ENCODE measurements around the gene SPINT3.

Gene SPINT3

DNA sequence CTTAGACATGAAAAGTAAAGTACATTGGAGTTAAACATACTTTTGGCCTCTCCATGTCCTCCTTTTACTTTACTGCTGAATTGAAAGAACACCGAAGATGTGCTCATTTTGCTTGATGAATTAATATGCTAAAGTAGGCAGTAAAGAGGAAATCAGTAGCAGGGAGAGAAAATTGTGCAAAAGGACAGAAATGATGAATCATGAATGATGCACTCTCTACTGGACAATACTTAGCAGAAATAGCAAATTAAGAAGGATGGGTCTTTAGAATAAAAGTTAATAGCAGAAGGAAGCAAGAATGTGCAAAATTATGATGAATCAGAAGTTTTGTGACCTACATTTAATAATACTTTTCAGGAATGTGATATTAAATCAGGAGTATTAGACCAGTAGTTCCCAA lies 8.4 kb upstream of the SPINT3 start:
- H3K36me3 ChIP-seq (replicated peaks; ENCODE audit: insufficient read depth, low read length): no peaks in the 10 kb centered on the region
- no peak overlapping the region for H3K4me2 ChIP-seq (ENCODE audit: low read depth, low read length)
- H3F3A ChIP-seq (ENCODE audit: insufficient read depth, low read length): no peaks in the 10 kb centered on the region
- H4K20me1 ChIP-seq (ENCODE audit: insufficient read depth, low read length): no peaks in the 10 kb centered on the region
- TF ChIP-seq EZH2 (optimal IDR thresholded peaks at IDR 0.05; ENCODE audit: low read depth, low read length) (no peak), EZH2phosphoT487 (IDR thresholded peaks at IDR 0.05; ENCODE audit: low read length) (no peak)
- TF ChIP-seq, protein P1, sequence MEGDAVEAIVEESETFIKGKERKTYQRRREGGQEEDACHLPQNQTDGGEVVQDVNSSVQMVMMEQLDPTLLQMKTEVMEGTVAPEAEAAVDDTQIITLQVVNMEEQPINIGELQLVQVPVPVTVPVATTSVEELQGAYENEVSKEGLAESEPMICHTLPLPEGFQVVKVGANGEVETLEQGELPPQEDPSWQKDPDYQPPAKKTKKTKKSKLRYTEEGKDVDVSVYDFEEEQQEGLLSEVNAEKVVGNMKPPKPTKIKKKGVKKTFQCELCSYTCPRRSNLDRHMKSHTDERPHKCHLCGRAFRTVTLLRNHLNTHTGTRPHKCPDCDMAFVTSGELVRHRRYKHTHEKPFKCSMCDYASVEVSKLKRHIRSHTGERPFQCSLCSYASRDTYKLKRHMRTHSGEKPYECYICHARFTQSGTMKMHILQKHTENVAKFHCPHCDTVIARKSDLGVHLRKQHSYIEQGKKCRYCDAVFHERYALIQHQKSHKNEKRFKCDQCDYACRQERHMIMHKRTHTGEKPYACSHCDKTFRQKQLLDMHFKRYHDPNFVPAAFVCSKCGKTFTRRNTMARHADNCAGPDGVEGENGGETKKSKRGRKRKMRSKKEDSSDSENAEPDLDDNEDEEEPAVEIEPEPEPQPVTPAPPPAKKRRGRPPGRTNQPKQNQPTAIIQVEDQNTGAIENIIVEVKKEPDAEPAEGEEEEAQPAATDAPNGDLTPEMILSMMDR (IDR thresholded peaks at IDR 0.05; ENCODE audit: low read length): no peak
- no peaks in the 10 kb centered on the region for H3K4me1 ChIP-seq (ENCODE audit: low read length)
- H3K79me2 ChIP-seq (ENCODE audit: low read length): no peaks in the 10 kb centered on the region
- no peak overlapping the region for H2AFZ ChIP-seq (ENCODE audit: low read length)
- no peak for DNase-seq
- no peaks in the 10 kb centered on the region for H3K27me3 ChIP-seq (replicated peaks; ENCODE audit: insufficient read depth, low read length)
- no peaks in the 10 kb centered on the region for H3K9me2 ChIP-seq (replicated peaks; ENCODE audit: insufficient read depth, low read length)
- no peak overlapping the region for H3K9ac ChIP-seq (ENCODE audit: low read length)
- H3K9me3 ChIP-seq (replicated peaks; ENCODE audit: insufficient read depth, low read length): no peaks in the 10 kb centered on the region
- H3K4me3 ChIP-seq (ENCODE audit: low read length): no peak overlapping the region
- no peak overlapping the region for H3K27ac ChIP-seq (ENCODE audit: low read length)

DNA sequence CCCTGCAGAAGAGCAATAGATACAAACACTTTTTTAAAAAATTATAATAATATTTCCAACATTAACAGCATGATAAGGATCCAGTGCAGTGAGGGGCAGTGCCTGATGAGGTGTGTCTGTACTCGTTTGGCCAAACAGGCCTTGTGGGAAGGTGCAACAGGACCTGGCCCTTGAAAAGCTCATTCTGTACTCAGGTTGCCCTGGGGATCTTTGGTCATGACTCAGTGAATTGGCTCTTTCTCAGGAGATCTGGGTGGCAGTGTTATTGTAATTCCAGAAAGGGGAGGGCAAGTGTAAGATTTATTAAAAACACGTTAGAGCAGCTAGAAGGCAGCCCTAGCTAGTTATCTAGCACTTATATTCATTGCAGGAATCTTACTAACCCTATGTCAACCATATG lies 2.9 kb upstream of the SPINT3 start:
- Histone ChIP-seq H3K4me2 (ENCODE audit: low read depth, low read length) (no peak overlapping the region), H3F3A (ENCODE audit: insufficient read depth, low read length) (no peaks in the 10 kb centered on the region), H3K9me3 (replicated peaks; ENCODE audit: insufficient read depth, low read length) (no peaks in the 10 kb centered on the region), H3K27me3 (replicated peaks; ENCODE audit: insufficient read depth, low read length) (no peaks in the 10 kb centered on the region), H4K20me1 (ENCODE audit: insufficient read depth, low read length) (no peaks in the 10 kb centered on the region), H3K9ac (ENCODE audit: low read length) (no peak overlapping the region), H3K4me3 (ENCODE audit: low read length) (no peak overlapping the region), H3K36me3 (replicated peaks; ENCODE audit: insufficient read depth, low read length) (no peaks in the 10 kb centered on the region), H3K79me2 (ENCODE audit: low read length) (no peaks in the 10 kb centered on the region), H3K27ac (ENCODE audit: low read length) (no peak overlapping the region), H3K9me2 (replicated peaks; ENCODE audit: insufficient read depth, low read length) (no peaks in the 10 kb centered on the region), H2AFZ (ENCODE audit: low read length) (no peak overlapping the region), H3K4me1 (ENCODE audit: low read length) (no peaks in the 10 kb centered on the region)
- no peak for DNase-seq
- TF ChIP-seq EZH2 (optimal IDR thresholded peaks at IDR 0.05; ENCODE audit: low read depth, low read length): no peak
- no peak for TF ChIP-seq EZH2phosphoT487 (IDR thresholded peaks at IDR 0.05; ENCODE audit: low read length)
- TF ChIP-seq, protein P1 (IDR thresholded peaks at IDR 0.05; ENCODE audit: low read length): no peak

DNA sequence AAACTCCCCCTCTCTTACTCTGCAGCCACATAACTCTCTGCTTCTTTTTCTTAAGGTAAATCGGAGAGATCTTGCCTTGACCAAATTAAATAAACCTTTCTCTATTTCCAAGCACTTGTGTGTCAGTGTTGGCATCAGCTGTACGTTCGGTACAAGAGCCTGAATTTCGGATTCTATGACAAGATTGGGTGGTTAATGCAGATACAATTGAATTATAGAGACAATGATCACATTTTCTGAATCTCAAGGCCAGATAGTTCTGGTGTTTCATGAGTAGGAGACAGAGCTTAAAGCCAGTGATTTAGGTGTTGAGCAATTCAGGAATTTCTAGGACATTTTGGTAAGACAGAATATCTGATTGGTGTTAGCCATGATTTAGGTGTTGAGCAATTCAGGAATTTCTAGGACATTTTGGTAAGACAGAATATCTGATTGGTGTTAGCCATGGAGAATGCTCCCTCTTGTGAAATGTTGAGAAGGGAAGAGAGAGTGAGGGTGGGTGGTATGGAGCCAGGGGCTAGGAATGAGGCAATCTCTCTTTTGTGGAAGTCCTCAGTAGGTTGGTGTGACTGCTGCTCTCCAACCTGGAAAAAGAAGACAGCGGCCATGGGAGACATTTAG lies 5.1 kb downstream of the SPINT3 start:
- Histone ChIP-seq H3K4me2 (ENCODE audit: low read depth, low read length) (no peak overlapping the region), H3K79me2 (ENCODE audit: low read length) (no peaks in the 10 kb centered on the region), H3K4me1 (ENCODE audit: low read length) (peaks cover 20% of the 10 kb centered on the region), H3K9me3 (replicated peaks; ENCODE audit: insufficient read depth, low read length) (no peaks in the 10 kb centered on the region), H4K20me1 (ENCODE audit: insufficient read depth, low read length) (no peaks in the 10 kb centered on the region), H3K4me3 (ENCODE audit: low read length) (no peak overlapping the region), H3F3A (ENCODE audit: insufficient read depth, low read length) (peaks cover 9% of the 10 kb centered on the region; the same call in 1 of the 2 replicates), H3K9ac (ENCODE audit: low read length) (no peak overlapping the region), H3K9me2 (replicated peaks; ENCODE audit: insufficient read depth, low read length) (no peaks in the 10 kb centered on the region), H3K27ac (ENCODE audit: low read length) (no peak overlapping the region), H3K36me3 (replicated peaks; ENCODE audit: insufficient read depth, low read length) (no peaks in the 10 kb centered on the region), H2AFZ (ENCODE audit: low read length) (no peak overlapping the region), H3K27me3 (replicated peaks; ENCODE audit: insufficient read depth, low read length) (no peaks in the 10 kb centered on the region)
- DNase-seq: no peak
- TF ChIP-seq, protein P1 (IDR thresholded peaks at IDR 0.05; ENCODE audit: low read length): no peak
- no peak for TF ChIP-seq EZH2phosphoT487 (IDR thresholded peaks at IDR 0.05; ENCODE audit: low read length)
- TF ChIP-seq EZH2 (optimal IDR thresholded peaks at IDR 0.05; ENCODE audit: low read depth, low read length): no peak

Data from MM.1S (cell line).